Hematopoietic multipotent progenitor cell treated with erythropoietin and hydrocortisone succinate and interleukin-3 and kit ligand, for 8 days (in vitro differentiated cells): ENCODE results near the gene NR2F2.

Experiments used
- DNase-seq: peaks from one replicate; pipeline ENCODE4 v3.0.0-alpha.2; 2015

Gene NR2F2

DNA sequence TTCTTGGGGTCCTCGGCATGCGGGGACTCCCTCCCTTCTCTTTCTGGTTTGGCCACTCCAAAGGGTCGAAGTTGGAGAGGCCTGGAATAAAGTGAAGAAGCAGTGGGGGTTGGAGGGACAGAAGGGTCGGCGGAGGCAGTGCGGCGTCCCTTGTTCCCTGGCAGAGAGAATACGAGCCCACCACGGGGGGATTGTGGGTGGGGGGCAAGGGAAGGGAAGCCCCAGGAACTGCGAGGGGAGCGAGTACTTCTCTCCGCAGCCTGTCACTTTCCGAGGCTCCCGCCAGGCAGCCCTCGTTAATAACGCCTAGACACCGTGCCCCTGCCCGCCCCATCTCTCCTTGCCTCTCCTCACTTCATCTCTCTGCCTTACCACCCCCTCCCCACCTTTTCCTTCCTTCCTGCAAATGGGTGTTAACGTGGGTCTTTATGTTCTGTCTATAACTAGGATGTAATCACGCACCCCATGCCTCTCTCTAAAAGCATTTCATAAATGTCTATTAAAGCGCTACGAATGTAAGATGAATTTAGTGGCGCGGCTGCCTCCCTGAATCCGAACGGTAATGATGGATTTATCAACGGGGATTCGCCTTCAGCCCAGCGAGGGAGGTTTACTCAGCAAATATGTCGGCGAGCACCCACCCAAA lies 13.7 kb downstream of the NR2F2 start:
- no peak for DNase-seq

DNA sequence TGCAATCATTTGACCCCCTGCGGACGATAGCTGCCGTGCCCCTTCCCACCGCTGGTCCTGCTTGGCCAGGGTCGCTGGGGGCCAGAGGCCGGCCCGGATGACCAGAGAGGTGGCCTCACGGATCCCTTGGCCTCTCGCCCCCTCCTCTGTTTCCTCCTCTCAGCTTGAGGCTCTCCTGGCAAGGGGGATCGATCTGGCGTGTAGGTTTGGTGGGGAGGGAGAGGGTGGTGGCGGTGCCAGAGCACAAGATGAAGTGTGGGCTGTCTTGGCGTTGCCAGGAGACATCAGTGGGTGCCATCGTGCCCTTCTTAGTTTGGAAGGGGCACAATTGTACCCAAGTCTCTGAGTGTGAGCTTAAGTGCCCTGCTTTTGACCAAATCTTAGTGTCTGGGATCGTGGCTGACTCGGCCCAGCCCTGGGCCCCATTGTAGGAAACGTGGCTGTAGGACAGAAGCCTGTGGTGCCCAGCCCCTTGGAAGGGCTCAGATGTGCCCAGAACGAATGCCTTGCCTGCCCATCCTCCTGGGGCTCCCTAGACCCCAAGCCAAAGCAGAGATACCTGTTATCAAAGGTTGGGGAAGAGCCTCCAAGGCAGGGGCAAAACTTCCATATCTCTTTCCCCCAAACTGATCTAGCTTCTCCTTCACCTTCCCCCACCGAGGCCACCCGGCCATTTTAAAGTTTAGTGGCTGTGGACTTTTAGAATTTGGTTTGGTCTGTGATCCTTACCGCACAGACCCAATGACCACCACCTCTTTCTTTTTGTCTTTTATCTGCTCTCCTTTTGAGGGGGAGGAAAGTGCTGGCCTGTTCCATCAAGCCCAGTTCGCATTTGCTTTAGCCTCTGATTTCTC lies 14.4 kb downstream of the NR2F2 start:
- no peak for DNase-seq

DNA sequence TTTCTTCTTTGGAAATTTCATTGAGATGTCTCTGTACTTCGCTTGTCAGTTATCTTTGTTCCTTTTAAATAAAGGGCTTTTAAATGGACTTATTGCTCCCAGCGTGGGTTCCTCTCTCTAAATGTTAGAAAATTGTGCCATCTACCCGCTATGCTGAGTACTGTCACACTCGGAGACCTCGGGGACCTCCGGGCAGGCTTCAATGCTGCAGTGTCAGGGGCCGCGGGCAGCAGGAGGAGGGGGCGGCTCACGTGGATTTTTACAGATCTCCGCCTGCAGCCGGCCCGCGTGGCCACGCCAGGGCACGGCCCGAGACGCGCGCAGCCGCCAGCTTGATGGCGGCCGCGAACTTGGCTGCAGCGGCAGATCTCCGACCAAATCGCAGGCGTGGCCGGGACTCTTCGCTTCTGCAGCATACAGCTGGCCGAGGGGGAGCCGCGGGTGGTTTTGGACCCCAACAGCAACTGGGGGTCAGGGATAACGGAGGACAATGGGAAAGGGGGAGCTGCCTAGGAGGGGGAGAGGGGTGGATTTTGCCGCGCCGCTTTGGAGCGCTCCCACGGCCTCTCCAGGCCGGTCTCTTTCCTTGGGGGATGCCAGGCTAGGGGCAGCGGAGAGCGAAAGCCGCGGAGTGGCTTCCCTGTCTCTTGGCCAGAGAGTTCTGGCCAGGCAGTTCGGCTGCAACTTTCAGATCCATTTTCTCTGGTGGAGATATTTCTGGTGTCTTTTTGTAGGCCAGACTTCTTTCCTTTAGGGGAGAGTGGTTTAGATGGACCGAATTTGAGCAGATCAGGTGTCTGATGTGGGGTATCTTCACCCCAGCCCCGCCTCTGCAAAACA lies 15.3 kb downstream of the NR2F2 start:
- peak; percentile 20 for DNase-seq

DNA sequence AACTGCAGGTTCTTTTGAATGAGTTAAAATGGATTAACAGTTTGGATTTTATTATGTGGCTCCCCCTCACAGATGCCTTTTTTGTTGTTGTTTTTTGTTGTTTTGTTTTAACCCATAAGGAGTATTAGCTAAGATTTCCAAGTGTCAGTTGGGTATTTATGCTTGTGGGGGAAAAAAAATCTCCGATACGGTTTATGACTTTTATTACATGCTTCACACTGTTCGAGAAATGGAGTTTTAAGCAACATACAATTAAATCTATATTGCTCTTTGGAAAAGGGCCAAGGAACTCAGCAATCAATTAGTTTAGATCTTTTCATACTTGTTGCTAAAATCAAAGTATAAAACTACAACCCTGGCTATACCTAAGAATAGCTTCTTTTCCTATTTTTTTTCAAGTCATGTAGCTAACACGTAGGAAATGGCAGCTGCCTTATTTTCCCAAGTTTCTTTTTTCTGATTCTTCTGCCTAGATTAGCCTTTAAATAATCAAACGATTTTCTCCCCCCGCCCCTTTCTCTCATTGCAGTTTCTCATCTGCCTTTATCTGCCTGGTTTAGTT lies 16.0 kb downstream of the NR2F2 start:
- DNase-seq, result no peak

DNA sequence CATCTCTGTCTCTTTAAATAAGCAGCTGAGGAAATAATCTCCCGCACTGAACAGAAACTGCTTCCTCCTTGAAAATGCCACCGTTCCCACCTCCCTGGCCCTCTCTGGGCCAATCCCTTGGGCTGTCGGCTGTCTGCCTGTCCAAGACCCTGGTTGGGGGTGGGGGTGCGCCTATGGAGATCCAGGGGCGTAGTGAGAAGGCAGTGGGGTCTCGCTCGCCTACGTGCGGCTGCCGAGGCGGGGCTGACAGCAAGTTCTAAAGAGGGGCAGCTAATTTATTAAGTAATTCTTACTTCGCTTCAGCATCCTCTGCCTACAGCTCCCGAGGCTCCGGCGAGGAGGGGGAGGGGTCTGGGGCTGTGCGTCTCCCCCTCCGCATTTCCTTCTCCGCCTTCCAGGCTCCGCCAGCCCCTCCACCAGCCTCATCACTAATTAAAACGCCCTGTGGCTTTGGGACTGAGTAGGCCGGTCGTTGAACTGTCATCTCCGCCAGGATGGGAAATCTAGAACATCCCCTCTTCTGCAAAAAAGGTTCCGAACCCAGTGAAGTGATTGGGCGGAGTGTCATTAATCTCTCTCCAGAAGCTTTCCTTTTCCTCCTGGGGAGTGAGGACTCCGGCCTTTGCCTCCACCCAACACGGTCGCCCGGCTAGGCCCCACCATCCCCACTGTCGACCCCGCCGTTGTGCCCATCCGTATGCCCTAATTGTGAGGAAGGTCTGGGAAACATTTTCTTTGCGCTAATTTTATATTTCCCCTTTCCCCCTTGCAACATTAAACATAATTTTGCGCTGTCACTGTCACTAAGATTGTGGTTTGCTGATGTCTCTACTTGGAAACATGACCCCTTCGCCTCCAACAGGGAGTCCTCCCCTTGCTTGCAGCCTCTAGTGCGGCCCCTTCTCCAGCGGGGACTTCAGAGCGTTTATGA lies 16.9 kb downstream of the NR2F2 start:
- DNase-seq, result no peak

DNA sequence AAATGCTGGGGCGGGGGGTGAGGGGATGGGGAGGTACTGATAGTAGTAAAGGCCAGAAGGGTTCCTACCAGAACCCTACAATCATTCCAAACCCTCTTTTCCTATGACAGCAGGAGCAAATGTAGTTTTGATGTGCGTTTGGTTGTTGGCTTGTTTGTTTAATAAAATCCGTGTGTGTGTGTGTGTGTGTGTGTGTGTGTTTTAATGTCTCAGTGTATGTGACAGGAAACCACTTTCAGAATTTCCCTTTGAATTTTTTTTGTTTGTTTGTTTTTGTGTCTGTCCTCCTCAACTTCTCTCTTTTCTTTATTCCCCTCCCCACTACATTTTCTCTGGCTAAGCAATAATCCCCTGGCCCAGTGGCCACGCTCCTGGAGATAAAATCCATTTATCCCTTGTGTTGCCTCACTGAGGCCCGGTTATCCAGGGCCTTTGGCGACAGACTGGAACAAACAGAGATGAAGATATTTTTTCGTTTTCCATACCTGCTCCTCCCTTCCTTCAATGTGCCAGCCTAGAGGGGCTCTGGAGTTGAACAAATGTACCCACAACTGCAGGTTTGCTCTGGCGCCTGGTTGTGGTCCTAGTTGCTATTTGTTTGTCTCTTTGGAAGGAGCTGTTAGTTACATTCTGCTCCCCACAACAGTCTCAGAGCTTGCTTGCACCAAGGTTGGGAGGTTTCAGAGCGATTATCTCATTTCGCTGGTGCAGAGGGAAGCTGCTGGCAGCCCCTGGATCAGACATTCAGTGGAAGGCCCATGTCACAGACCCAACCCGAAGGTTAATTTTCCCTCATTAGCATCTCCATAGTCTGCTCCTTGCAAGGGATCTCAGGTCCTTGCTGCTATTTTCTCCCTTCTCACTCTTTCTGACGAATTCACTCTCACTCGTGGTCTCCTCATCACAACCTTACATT lies 17.9 kb downstream of the NR2F2 start:
- no peak for DNase-seq

DNA sequence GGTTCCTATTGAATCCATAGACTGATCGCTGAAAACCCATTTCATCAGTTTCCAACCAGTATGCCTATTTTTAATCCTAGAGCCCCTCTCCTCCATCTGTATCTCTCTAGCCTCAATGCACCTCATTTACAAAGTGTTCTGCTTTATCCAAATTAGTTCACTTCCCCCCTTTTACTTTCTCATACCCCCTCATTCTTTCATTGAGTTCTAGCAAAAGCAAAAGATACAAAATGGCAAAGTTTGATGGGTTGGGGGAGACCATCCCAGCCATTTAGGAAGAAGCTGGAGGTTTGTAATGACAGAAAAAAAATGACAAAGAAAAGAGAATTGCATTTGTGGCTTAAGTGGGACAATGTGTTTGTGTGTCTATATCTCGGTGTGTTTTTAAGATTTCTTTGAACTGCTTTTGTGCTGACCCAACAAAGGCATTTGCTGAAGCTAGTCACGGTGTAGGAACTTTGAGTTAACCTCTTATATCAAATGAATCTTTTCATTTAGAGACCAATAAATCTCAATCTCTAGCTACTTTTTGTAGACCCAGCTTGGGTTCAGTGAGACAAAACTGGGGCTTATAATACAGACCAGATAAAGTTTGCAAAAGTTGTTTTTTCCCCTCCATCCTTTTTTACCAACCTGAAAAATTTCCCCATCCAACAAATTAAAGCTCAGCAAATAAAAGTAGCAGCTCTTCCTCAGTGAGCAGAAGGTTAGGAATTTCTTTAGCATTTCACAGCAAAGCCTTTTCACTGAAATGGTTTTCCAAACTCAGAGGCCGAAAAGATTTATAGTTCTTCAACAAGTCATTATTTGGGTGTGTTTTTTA lies 18.7 kb downstream of the NR2F2 start:
- no peak for DNase-seq

DNA sequence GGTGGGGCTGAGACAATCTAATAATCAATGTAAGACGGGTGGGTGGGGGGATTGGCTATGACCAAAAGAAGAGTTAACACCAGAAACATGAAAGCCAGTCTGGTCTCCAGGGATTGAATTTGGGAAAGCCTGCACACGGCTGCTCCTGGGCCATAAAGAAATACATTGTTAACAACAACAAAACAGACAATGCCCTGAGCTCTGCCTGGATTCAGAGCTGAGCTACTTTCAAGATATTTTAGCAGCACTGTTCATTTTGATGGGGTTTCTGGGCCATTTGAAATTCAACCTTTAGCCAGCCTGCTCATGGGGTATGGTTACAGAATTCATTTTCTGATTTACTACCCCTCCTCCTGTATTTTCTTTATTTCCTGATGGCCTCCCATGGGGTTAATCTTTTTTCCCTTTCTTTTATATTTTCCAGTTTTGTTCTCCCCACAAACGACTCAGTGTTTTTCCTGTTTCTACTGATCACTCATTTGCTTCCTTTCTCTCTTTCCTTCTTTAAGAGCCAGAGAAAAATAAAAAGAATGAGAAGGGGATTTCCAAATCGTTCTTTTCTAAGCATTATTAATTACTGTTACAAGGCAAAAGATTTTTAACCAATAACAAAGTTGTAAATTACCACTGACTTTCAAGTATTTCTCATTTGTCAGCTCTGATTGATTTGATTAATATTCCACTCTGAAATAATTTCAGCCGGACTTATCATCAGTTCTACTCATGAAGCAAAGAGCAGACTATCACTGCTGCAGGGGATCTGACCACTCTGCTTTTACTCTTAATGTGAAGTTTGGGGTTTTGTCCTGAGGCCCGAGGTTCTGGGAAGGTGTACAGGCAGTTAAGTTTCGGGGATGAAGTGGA lies 19.6 kb downstream of the NR2F2 start:
- no peak for DNase-seq

DNA sequence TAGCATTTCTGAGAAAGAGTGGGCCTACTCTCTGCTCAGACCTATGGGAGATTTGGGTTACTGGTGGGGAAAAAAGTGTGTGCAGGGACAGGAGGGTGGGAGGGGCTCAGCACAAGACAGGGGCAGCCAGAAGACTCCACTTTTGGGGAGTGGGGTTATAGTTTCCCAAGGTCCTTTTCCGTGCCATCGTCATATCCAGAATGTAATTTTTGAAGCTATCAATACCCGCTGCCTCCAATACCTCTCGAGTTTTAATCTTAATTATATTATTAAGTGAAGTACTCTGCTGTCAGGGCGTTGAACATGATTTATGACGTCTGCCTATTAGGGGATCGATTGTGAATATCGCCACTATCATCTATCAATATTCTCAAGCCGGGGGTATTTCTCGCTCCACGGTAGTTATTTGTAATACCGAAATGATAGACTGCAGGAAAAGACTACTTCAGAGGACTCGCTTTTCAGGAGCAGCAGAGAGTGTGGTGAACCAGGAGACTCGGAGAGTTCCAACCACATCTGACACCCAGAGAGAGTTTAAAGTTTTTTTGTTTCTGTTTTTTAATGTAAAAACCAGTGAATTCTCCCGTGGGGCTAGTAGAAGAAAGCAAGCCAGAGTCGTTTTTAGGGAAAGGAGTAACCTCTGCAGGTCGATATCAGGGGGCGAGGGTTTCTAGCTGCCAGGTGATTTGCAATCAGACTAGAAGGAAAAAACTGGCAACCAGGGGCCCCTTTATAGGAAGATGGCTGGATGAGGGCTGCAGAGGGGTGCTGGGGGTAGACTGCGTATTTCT lies 20.6 kb downstream of the NR2F2 start:
- no peak for DNase-seq

DNA sequence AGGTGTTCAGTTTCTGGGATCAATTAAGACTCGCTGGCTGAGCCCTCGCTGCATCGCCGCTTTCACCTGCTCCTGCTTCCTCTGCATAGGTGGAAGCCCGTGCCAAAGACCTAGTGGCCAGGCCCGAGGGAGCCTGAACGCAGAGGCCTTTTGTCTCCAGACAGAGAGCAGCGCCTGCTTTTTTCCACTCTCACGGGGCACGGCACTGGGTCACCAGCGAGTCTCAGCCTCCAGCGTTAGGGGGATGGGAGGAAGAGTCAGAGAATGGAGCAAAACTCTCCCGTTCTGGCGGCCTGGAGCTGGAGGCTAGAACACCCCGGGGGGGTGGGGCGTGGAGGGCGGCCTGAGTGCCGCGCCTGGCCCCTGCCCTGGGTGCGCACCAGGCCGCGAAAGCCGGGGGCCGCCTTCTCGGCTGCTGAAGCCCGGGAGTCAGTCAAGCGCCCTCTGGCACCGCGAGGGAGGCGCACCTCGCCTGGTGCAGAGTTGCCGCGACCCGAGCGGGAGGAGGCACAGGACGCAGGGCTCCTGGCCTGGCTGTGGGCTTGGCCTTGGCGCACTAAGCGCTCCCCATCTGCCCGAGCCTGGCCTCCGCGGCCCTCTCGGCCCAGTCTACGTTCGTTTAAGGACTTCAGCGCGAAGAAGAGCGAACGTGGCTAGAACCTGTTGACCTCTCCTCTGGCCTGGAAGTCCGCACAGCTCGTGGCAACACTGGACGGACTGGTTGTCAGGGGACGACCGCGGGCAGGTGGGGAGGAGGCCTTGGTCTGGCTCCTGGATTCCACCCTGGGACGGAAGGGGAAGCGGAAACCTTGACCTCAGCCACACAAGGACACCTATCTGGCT lies 21.5 kb downstream of the NR2F2 start:
- no peak for DNase-seq

DNA sequence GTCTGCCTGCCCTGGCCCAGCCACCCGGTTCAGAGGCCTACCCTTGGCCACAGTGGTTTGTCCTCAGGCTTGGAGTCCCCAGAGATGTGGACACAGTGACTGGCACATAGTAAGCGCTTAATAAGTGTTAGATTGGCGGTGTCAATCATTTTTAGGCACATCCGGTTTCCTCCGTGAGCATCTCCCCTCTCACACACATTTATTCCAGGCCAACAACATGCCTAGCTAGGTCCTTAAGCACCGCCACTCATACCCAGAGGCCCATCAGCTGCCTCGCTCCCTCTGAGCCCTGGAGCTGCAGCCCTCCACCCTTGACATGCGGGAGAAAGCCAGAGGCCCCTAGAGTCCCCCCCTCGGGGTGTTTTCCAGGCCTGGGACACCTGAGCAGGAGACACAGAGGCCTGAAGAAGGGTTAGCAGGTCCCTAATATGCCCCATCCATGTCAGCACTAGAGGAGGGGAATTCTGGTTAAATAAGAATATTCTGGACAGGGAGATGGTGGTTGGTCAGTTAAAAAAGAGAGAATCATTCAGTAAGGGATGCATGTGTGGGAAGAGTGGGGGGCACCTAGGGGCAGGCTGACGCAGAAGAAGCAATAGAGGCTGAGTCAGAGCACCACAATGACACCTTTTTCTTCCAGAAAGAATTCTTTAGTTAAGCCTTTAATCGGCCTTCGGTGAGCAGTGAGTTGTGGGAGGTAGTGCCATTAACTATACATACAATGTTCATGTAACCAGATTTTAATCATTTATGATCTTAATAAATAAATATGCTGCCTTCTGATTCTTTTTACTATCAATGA lies 22.3 kb downstream of the NR2F2 start:
- no peak for DNase-seq

DNA sequence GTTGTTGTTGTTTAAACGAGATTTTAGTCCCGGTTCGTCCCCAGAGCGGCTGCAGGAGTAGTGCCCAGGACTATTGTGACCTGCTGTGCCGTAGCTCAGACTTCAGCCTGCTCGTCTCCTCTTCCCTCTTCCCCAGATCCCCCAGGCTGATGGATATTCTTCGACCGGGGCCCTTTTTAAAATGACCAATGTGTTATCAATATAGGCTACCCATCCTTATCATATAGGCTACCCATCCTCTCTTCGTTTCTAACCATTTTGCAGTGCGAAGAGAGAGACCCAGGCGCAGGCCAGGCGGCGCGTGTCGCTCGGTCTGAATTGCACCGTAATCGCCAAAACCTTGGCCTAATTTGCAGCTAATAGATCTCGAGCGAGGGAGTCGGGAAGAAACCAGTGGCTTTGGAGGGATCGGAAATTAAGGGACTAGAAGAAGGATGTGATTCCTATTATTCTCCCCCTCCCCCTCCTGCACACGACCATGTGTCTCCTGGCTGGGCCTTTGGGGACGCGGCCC lies 23.0 kb downstream of the NR2F2 start:
- no peak for DNase-seq

DNA sequence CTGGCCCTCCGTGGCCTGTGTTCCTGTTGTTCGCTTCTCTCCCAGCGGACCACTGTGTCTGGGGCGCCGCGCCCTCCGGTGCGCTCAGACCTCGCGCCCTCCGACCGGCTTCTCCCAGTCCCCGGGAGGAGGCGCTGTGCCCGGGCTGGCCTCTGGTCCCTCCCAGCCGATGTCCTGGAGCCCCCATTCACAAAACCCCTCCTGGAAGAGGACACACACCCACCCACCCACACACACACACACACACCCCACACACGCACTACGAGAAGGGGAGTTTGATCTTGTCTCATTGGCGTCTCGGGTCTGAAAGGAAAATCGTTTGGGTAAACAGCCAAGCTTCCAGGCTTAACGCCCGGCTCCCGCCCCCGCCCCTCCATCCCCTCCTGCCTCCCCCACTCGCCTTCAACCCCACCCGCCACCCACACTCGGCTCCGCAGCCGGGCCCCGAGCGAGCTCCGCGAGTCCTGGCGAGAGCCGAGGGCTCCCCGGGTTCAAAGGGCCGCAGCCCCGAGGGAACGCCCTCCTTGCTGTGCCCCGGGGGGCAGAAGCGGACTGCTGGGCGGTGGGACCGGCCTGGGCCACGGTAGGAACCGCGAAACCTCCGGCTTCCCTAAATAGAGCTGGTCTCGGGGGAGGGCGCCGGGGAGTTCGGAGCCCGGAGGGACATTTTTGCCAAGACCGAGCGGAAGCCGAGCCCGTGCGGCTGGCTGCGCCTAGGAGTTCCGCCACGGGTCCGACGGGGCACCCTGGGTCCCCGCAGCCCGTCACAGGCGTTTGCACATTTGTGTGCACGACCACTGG lies 23.6 kb downstream of the NR2F2 start:
- DNase-seq, result no peak

DNA sequence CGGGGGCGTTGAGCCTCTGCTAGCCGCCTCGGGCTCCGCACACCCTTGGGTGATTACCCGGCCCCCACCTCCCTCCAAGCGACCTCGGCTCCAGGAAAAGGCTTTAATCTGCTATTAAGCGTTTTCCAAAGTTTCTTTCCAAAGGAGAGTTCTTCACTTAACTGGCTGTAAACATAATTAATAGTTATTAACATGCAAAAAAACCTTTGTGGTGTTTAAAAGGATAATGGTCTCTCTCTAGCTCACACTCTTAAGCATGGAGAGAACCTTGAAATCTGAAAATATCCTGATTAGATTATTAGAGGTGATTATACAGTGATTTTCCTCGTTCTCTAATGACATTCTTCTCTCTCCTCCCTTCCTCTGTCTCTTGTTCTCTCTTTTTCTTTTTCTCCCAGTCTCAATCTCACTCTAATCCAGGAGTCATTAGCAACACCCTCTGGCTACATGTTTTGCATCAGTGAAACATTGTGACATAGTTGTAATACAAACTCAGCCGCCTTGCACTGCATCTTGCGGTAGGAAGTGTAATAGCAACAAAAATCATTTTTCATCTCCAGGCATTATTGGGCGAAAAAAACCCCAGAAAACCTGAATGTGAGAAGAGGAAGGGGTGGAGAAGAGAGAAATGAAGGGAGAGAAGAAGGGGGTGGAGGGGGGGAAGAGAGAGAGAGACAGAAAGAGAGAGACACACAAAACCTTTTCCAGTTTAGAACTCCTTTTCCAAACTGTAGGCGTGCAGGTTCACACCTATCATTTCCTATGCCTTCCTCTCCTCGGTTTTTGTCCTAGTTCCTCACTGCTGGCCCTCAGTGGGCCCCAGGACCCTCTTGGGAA lies 24.4 kb downstream of the NR2F2 start:
- no peak for DNase-seq
